Body of pancreas (tissue), 4 donors: ENCODE data around the gene IMMT.

ENCODE experiments used
- POLR2A ChIP-seq, 3 donors: fragments of 450-650 bp; IDR thresholded peaks; one replicate each; pipeline ENCODE4 v1.6.1; 2016; ENCODE audit warnings: antibody characterized with exemption in 3 of 3, mild to moderate bottlenecking in 2 of 3
- TF ChIP-seq, protein P1 (sequence below), 7 experiments: fragments of 450-650 bp in 4 of 7; fragments of 200-600 bp in 3 of 7; sonication (generic) in 3 of 7; IDR thresholded peaks; one replicate each; pipeline ENCODE4 v1.5.1; 2016 to 2019; ENCODE audit warnings: antibody characterized with exemption in 7 of 7

DNA sequence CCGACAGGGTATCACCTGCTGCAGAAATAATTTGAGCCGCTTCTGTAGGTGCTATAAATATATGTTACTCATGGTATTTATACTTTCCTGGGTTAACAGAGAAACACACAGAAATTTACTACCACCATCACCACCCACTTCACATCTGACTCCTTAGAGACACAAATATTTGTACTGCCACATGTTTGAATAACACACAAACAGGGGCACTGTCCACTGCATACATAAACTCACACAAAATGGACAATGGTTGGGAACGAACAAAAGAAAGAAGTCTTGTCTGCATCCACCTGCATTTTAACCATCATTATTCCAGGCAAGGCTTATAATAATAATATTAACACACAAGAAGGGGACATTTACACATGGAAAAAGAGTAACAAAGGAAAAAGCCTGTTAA, 24.0 kb downstream of the IMMT start:
- no peak for TF ChIP-seq POLR2A (IDR thresholded peaks at IDR 0.05)
- TF ChIP-seq, protein P1, sequence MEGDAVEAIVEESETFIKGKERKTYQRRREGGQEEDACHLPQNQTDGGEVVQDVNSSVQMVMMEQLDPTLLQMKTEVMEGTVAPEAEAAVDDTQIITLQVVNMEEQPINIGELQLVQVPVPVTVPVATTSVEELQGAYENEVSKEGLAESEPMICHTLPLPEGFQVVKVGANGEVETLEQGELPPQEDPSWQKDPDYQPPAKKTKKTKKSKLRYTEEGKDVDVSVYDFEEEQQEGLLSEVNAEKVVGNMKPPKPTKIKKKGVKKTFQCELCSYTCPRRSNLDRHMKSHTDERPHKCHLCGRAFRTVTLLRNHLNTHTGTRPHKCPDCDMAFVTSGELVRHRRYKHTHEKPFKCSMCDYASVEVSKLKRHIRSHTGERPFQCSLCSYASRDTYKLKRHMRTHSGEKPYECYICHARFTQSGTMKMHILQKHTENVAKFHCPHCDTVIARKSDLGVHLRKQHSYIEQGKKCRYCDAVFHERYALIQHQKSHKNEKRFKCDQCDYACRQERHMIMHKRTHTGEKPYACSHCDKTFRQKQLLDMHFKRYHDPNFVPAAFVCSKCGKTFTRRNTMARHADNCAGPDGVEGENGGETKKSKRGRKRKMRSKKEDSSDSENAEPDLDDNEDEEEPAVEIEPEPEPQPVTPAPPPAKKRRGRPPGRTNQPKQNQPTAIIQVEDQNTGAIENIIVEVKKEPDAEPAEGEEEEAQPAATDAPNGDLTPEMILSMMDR (IDR thresholded peaks at IDR 0.05): no peak
